Measurements from ENCODE around the gene JAKMIP1.
A peak's percentile ranks its signal among the peaks of the same experiment; 100 is the strongest.

JAKMIP1 gene

DNA sequence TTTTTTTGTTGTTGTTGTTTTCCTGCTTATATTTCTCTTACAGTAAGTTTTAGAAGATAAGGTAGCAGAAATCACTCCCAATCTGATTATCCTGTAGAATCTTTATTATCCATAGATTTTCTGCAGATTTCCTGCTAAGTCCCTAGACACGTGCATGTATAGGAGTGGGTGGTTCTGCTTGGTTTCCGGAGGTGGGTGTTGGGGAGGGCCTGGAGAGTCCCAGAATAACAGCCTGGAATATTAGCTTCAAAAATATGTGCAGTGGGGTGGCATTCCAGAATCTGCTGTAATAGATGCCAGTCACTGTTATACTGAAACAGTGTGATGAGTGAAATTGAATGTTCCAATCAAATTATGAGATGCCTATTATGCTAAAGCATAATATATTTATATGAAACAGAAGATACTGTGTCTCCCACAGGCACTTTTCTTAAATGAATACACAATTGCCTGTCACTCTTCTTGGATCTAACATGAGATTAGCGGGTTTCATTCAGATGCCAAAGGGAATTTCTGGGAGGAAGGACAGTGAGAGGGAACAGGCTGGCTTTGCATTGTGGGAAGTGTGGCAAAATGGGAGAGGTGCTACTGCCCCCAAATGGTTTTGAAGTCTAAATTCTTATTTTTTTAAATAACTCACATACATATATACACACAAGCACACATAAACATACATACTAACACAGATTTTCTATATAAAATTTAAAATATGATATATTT, 219.8 kb downstream of the JAKMIP1 start:
- DNase-seq (ENCODE audit: low spot score) = no peak
- no peak overlapping the region for H3K27ac ChIP-seq
- CTCF ChIA-PET = interaction anchor here (0.6 kb wide), 1 partner anchor 8 kb away, joined by 4 read pairs; no protein-coding TSS in a partner anchor
- POLR2A ChIA-PET (ENCODE audit: low non-redundant PET) = no interaction called here
- TF ChIP-seq, protein P1, sequence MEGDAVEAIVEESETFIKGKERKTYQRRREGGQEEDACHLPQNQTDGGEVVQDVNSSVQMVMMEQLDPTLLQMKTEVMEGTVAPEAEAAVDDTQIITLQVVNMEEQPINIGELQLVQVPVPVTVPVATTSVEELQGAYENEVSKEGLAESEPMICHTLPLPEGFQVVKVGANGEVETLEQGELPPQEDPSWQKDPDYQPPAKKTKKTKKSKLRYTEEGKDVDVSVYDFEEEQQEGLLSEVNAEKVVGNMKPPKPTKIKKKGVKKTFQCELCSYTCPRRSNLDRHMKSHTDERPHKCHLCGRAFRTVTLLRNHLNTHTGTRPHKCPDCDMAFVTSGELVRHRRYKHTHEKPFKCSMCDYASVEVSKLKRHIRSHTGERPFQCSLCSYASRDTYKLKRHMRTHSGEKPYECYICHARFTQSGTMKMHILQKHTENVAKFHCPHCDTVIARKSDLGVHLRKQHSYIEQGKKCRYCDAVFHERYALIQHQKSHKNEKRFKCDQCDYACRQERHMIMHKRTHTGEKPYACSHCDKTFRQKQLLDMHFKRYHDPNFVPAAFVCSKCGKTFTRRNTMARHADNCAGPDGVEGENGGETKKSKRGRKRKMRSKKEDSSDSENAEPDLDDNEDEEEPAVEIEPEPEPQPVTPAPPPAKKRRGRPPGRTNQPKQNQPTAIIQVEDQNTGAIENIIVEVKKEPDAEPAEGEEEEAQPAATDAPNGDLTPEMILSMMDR (conservative IDR thresholded peaks at IDR 0.05; ENCODE audit: low read depth) = no peak

DNA sequence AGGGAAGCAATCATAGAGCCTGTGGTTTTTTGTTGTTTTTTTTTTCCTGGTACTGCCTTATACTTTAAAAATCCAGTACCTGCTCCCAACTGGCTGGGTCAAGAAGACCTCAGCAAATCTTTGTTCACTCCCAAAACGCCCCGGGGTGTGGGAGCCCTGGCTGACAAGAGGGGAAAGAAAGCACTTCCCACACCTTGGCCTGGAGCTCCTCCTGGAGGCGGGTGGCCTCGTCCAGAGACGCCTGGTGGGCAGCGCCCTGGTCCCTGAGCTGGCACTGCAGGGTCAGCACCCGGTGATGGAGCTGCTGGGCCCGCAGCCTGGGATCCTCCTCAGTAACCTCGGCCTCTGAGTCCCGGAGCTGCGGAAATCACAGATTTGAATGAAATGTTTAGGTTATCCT, 220.4 kb downstream of the JAKMIP1 start:
- peak; percentile 9 for DNase-seq (ENCODE audit: low spot score)
- CTCF ChIA-PET = interaction anchor here (0.6 kb wide), 1 partner anchor 9 kb away, joined by 4 read pairs; no protein-coding TSS in a partner anchor
- POLR2A ChIA-PET (ENCODE audit: low non-redundant PET) = no interaction called here
- no peak overlapping the region for H3K27ac ChIP-seq
- TF ChIP-seq, protein P1 (conservative IDR thresholded peaks at IDR 0.05; ENCODE audit: low read depth) = no peak

GRCh38 chr4:5976921-5977320, 223.4 kb downstream of the JAKMIP1 start:
- ChIA-PET CTCF (no interaction called here), POLR2A (ENCODE audit: low non-redundant PET) (no interaction called here)
- DNase-seq (ENCODE audit: low spot score) = no peak
- TF ChIP-seq, protein P1 (conservative IDR thresholded peaks at IDR 0.05; ENCODE audit: low read depth) = no peak
- no peak overlapping the region for H3K27ac ChIP-seq

GRCh38 chr4:5976431-5976830, 223.9 kb downstream of the JAKMIP1 start:
- ChIA-PET POLR2A (ENCODE audit: low non-redundant PET) (no interaction called here), CTCF (interaction anchor here (1.1 kb wide), 1 partner anchor 25 kb away, joined by 3 read pairs; no protein-coding TSS in a partner anchor)

More at GRCh38 chr4:5976431-5976830, 223.9 kb downstream of the JAKMIP1 start:
- H3K27ac ChIP-seq = no peak overlapping the region
- no peak for DNase-seq (ENCODE audit: low spot score)
- TF ChIP-seq, protein P1 (conservative IDR thresholded peaks at IDR 0.05; ENCODE audit: low read depth) = no peak

Data from RWPE1 (cell line).